SJSA1 (cell line): ENCODE results near the gene ISOC2. TPM values are rescaled to one million over a fixed set of nuclear protein-coding genes. Genes with fewer than 3 reads are reported as not detected.
A peak's percentile ranks its signal among the peaks of the same experiment; 100 is the strongest.

Source experiments
- DNase-seq, 2 experiments: peaks; one replicate each; pipeline ENCODE4 v3.0.0-alpha.2; 2015 to 2020; ENCODE audit warnings: low spot score in 2 of 2, low read depth in 1 of 2
- H3K27ac ChIP-seq: fragments of 250-450 bp; sonication (Bioruptor Pico); 2 replicates; pipeline ENCODE4 v1.5.1; 2020; ENCODE audit warnings: mild to moderate bottlenecking, moderate library complexity
- H3K27me3 ChIP-seq: fragments of 250-450 bp; sonication (Bioruptor Pico); replicated peaks from 2 replicates; pipeline ENCODE4 v1.5.1; 2020; ENCODE audit warnings: mild to moderate bottlenecking, moderate library complexity
- H3K36me3 ChIP-seq: fragments of 250-450 bp; sonication (Bioruptor Pico); 2 replicates; pipeline ENCODE4 v1.5.1; 2020; ENCODE audit warnings: mild to moderate bottlenecking
- H3K4me1 ChIP-seq: fragments of 250-450 bp; sonication (Bioruptor Pico); replicated peaks from 2 replicates; pipeline ENCODE4 v1.6.1; 2021; ENCODE audit warnings: mild to moderate bottlenecking
- H3K4me3 ChIP-seq: fragments of 250-450 bp; sonication (Bioruptor Pico); 2 replicates; pipeline ENCODE4 v1.5.1; 2020; ENCODE audit warnings: mild to moderate bottlenecking
- H3K9me3 ChIP-seq: fragments of 250-450 bp; sonication (Bioruptor Pico); replicated peaks from 2 replicates; pipeline ENCODE4 v1.5.1; 2020; ENCODE audit warnings: mild to moderate bottlenecking
- total RNA-seq: library from RNA; depleted of rRNA; stranded (reverse); fragments of >200 nt; shearing (Covaris generic); gene quantifications from 2 replicates; pipeline ENCODE4 v1.2.3, GENCODE V29; 2014

ISOC2 gene
- total RNA-seq, 1 experiment from 2014 or later, result 71.7 TPM

DNA sequence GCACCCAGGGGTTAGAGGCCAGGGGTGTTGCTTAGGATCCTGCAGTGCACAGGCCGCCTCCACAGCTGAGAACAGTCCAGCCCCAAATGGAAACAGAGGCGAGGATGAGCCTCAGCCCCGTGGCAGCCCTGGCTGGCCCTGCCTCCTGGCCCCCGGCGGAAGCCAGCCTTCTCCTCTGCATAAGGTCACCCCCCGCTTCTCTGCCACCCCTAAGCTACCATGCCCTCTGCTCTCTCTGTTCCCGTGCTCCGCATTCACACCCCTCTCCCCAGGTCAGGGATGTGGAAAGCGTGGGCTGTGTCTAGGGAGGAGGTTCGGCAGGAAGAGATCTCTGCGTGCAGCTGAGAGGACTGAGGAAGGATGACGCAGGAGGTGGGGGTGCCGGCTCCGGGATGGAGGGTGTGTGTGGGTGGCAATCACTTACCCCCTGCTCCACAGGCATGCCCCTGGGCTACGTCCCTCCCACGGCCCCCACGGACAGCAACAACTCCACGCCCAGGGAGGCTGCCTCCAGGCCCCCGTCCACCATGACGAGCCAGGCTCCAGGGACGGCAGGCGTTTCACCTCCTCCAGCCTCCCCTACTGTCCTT is 32.8 kb upstream of the ISOC2 start:
- Histone ChIP-seq H3K9me3 (no peaks in the 10 kb centered on the region), H3K4me1 (no peaks in the 10 kb centered on the region; the same call in 1 of the 2 replicates), H3K4me3 (no peak overlapping the region), H3K27ac (no peak overlapping the region), H3K27me3 (peaks cover 3% of the 10 kb centered on the region; the same call in 1 of the 2 replicates), H3K36me3 (no peaks in the 10 kb centered on the region)
- DNase-seq, result no peak

DNA sequence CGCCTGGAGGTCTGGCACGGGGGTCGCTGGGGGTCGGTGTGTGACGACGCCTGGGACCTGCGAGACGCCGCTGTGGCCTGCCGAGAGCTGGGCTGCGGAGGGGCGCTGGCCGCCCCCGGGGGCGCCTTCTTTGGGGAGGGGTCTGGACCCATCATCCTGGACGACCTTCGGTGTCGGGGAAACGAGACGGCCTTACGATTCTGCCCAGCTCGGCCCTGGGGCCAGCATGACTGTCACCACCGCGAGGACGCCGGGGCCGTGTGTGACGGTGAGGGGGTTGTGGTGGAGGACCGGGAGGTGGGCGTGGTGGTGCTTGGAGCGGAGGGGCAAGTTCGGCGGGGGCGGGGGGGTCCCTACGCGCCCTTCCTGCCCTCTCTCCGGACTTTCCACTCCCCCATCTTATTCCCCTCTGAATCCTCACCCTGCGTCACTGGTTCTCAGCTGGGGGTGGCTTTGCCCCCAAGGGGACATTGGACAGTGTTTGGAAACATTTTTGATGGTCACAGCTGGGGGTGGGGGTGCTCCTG is 32.3 kb upstream of the ISOC2 start:
- no peaks in the 10 kb centered on the region for H3K9me3 ChIP-seq
- H3K27me3 ChIP-seq, result peaks cover 3% of the 10 kb centered on the region; the same call in 1 of the 2 replicates
- no peak overlapping the region for H3K4me3 ChIP-seq
- H3K36me3 ChIP-seq, result no peaks in the 10 kb centered on the region
- DNase-seq, result no peak
- no peaks in the 10 kb centered on the region; the same call in 1 of the 2 replicates for H3K4me1 ChIP-seq
- no peak overlapping the region for H3K27ac ChIP-seq

DNA sequence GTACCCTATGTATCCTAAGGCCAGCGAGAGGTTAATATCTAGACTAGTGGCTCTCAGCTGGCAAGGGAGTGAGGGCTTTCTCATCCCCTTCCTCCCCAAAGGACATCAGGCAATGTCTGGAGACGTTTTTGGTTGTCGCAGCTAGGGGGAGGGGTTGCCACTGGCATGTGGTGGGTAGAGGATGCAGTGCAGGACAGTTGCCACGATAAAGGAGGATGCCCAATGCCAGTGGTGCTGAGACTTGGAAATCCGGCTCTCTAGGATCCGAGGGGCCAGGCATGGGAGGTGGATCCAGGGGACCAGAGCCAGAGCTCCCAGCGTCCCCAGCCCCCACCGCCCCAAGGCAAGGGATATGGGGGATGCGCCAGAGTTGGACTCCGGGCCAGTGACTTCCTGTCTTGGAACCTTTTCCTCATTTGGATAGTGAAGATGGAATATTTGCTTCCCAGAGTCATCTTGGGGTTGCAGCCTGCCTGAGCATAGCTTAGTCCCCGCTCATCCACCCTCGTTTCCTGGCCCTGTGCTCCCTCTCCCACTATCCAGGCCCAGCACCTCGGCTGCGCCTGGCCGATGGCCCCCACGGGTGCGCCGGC is 31.7 kb upstream of the ISOC2 start:
- H3K27ac ChIP-seq, result no peak overlapping the region

DNA sequence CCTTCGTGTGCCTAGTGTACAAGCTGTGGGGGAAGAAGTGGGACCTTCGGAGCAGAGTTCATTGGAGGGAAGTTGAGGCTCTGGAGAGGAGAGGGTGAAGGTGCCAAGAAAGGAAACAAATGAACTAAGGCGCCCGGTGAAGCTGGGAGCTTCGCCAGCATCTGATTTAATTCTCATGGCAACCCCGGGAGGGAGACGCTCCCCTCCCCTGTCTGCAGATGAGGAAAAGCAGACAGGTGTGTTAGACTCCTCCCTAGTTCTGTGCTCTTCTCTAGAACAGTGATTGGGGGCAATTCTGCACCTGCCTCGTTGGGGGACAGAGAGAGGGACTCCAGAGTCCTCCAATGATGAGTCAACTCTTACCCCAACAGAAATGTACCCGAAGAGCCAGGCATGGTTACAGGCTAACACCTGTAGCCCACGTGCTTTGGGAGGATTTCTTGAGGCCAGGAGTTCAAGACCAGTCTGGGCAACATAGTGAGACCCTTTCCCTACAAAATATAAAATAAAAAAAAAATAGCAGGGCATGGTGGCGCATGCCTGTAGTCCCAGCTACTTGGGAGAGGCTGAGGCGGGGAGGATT is 31.0 kb upstream of the ISOC2 start:
- Histone ChIP-seq H3K4me1 (peaks cover 6% of the 10 kb centered on the region), H3K9me3 (no peaks in the 10 kb centered on the region), H3K36me3 (no peaks in the 10 kb centered on the region), H3K4me3 (no peak overlapping the region), H3K27me3 (peaks cover 3% of the 10 kb centered on the region; the same call in 1 of the 2 replicates), H3K27ac (no peak overlapping the region)
- DNase-seq, result no peak

More for the DNA sequence above, 31.7 kb upstream of the ISOC2 start:
- Histone ChIP-seq H3K4me1 (no peaks in the 10 kb centered on the region; the same call in 1 of the 2 replicates), H3K9me3 (no peaks in the 10 kb centered on the region), H3K4me3 (no peak overlapping the region), H3K36me3 (no peaks in the 10 kb centered on the region), H3K27me3 (peaks cover 3% of the 10 kb centered on the region; the same call in 1 of the 2 replicates)
- DNase-seq, result no peak

DNA sequence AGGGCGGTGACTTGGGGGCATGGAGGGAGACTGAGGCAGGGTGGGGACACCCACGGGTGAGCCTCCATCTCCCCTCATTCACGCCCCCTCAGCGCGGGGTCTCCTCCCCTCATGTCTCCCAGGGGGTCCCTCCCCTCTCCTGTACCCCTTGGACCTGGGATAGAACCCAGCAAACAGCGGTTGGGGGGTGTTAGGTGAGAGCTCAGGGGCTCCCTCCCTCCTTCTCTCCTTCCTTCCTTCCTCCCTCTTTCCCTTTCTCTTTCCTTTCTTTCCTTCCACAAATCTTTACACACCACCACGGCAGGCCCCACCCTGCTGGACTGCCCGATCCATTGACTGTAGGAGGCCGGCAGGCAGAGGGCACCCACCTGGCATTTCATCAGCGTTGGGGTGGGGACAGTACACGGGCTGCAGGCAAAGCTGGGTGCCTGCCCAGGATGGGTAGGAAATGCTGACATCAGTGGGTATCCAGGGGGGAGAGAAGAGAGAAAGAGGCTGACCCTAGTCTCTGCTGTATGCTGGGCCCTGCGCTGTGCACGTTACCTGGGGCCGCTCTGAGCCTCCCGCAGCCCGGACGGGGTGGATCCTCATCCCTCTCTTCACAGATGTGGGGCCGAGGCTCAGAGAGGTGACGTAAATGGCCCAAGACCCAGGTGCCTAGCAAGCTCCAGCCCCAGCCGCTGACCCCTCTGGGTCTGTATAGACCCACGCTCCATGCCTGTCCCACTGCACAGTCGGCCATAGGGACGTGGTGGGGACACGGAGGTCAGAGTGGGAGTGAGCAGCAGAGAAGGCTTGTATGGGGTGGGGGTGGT is 30.3 kb upstream of the ISOC2 start:
- no peaks in the 10 kb centered on the region for H3K36me3 ChIP-seq
- no peaks in the 10 kb centered on the region for H3K9me3 ChIP-seq
- H3K27ac ChIP-seq, result no peak overlapping the region
- peaks cover 3% of the 10 kb centered on the region; the same call in 1 of the 2 replicates for H3K27me3 ChIP-seq
- H3K4me1 ChIP-seq, result peaks cover 13% of the 10 kb centered on the region
- no peak overlapping the region for H3K4me3 ChIP-seq
- DNase-seq, result no peak

DNA sequence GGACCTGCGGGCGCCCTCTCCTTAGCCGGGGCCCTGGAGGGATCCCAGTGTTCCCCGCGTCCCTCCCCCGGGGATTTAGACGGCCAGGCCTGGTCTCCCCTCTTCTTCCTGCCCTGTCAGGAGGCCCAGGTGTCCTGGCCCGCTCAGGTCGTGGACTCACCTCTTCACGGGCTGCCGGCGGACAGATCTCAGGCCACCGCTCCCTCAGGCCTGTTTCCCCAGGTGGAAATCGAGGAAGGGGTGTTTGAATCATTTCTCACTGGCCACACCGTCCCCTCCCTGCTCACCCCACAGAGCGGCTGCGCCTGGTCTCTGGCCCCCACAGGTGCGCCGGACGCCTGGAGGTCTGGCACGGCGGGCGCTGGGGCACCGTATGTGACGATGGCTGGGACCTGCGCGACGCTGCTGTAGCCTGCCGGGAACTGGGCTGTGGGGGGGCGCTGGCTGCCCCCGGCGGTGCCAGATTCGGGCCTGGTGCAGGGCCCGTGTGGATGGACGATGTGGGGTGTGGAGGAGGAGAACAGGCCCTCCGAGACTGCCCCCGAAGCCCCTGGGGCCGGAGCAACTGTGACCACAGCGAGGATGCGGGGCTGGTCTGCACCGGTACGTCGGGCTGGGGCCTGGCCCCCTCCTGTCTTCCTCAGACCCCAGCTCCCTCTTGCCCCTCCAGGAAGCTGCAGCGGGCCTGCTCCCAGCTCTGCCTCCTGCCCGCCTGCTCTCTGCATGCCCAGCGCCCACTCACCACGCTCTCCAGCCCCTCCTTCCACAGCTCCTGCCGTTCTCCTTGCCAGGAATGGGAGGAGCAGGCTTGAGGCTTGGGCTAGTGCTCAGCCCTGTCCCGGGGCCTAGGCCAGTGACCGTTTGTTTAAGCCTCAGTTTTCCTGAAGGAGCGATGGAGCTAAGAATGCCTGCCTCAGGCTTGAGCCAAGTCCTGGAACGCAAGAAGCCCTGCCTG is 29.3 kb upstream of the ISOC2 start:
- peaks cover 23% of the 10 kb centered on the region for H3K4me1 ChIP-seq
- H3K9me3 ChIP-seq, result no peaks in the 10 kb centered on the region
- peaks cover 6% of the 10 kb centered on the region; the same call in 1 of the 2 replicates for H3K36me3 ChIP-seq
- H3K4me3 ChIP-seq, result no peak overlapping the region
- no peak overlapping the region for H3K27ac ChIP-seq
- H3K27me3 ChIP-seq, result peaks cover 3% of the 10 kb centered on the region; the same call in 1 of the 2 replicates
- DNase-seq, result no peak

DNA sequence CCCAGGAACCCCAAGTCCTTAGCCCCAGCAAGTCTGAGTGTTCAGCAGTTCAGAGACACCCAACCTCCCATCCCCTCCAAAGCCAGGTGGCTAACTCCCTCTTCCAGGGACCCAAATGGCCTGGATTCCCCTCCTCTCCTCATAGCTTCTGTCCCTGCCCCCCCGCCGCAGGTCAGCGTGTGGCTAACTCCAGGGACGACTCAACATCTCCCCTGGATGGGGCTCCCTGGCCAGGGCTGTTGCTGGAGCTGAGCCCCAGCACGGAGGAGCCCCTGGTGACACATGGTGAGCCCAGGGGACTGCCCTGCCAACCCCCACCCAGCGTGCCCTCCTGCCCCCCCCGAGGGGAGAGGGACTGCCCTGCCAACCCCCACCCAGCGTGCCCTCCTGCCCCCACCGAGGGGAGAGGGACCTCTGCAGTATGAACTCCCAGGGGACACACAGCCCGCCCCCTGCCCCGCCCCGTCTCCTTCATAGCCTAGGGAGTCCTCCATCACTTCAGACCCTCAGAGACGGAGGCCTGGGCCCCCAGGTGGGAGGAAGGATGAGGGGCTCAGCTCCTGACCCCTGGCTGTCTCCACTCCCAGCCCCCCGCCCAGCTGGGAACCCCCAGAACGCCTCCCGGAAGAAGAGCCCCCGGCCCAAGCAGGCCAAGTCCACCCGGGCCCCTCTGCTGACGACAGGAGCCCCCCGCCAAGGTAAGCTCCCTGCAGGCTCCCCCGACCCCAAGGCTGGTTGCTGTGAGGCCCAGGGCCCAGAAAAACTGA is 28.5 kb upstream of the ISOC2 start:
- peaks cover 9% of the 10 kb centered on the region; the same call in 1 of the 2 replicates for H3K36me3 ChIP-seq
- H3K27me3 ChIP-seq, result 0 out of 2 replicates have a peak, but pooled peaks cover 3% of the 10 kb centered on the region
- peaks cover 28% of the 10 kb centered on the region for H3K4me1 ChIP-seq
- no peak overlapping the region for H3K27ac ChIP-seq
- DNase-seq, result no peak
- H3K9me3 ChIP-seq, result no peaks in the 10 kb centered on the region; the same call in 1 of the 2 replicates
- H3K4me3 ChIP-seq, result no peak overlapping the region

DNA sequence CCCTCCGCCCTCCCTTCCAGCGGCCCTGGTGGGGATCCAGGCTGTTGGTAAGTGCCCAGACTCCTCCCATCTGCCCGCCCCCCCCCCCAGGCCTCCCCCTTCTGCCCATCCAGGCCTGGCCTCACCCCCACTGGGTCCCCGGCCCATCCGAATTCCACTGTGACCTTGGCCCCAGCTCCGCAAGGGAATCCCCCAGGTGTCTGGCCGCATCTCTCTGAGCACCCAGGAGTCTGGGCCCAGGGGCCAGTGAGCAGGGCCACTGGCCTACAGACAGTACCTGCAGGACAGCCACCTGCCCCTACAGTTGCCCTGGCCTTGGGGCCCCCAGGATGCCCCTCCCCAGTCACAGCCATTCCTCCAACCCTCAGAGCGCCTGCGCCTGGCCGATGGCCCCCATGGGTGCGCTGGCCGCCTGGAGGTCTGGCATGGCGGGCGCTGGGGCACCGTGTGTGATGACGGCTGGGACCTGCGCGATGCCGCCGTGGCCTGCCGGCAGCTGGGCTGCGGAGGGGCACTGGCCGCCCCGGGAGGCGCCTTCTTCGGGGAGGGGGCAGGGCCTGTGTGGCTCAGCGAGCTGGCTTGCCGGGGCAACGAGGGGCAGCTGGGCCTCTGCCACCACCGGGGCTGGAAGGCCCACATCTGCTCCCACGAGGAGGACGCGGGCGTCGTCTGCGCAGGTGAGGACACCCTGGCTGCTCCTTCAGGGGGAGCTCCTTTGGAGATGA is 27.7 kb upstream of the ISOC2 start:
- Histone ChIP-seq H3K27ac (no peak overlapping the region), H3K4me3 (no peak overlapping the region), H3K27me3 (0 out of 2 replicates have a peak, but pooled peaks cover 2% of the 10 kb centered on the region), H3K36me3 (peaks cover 10% of the 10 kb centered on the region), H3K9me3 (no peaks in the 10 kb centered on the region; the same call in 1 of the 2 replicates), H3K4me1 (peaks cover 34% of the 10 kb centered on the region)
- DNase-seq, result no peak

DNA sequence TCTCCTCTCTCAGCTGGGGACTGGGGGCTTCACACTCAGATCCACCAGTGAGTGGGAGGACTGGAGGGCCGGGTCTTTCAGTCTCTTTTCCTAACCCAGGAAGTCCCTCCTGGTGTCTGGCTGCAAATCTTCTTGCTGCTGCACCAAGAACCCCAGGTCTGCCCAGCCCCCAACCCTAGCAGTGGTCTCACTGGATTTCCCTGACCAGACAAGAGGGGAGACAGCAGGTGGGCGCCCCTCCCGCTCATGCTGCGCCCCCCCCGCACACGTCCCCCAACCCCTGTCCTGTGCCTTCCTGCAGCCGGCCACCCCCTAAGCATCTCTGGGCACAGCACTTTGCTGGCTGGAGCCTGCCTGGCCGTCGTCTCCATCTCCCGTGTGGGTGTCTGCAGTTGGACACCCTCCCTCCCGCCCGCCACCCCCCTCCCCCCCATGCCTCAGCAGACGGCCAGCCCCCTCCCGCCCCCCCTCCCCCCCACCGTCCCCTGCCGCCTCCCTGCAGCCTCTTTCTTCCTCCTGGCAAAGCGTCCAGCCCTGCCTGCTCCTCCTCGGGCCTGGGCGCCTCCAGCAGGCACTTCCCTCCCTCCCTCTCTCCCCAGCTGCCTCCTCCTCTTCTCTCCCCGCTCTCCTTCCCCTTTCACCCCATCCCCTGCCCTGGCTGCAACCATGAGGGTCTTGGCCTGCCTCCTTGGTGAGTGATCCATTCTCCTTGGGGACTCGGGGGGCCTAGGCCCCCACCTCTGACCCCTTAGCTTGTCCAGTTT is 26.7 kb upstream of the ISOC2 start, which contains the start of gene SSC5D:
SSC5D (plus strand) TSS at position 513 of the 764 bp plus-strand sequence; CDS start at position 667, 154 bp downstream.
- peaks cover 19% of the 10 kb centered on the region for H3K36me3 ChIP-seq
- H3K9me3 ChIP-seq, result no peaks in the 10 kb centered on the region; the same call in 1 of the 2 replicates
- DNase-seq, result no peak
- H3K4me1 ChIP-seq, result peaks cover 35% of the 10 kb centered on the region
- H3K4me3 ChIP-seq, result no peak within 1 kb of the TSS
- no peaks in the 10 kb centered on the region for H3K27me3 ChIP-seq
- H3K27ac ChIP-seq, result no peak within 1 kb of the TSS

DNA sequence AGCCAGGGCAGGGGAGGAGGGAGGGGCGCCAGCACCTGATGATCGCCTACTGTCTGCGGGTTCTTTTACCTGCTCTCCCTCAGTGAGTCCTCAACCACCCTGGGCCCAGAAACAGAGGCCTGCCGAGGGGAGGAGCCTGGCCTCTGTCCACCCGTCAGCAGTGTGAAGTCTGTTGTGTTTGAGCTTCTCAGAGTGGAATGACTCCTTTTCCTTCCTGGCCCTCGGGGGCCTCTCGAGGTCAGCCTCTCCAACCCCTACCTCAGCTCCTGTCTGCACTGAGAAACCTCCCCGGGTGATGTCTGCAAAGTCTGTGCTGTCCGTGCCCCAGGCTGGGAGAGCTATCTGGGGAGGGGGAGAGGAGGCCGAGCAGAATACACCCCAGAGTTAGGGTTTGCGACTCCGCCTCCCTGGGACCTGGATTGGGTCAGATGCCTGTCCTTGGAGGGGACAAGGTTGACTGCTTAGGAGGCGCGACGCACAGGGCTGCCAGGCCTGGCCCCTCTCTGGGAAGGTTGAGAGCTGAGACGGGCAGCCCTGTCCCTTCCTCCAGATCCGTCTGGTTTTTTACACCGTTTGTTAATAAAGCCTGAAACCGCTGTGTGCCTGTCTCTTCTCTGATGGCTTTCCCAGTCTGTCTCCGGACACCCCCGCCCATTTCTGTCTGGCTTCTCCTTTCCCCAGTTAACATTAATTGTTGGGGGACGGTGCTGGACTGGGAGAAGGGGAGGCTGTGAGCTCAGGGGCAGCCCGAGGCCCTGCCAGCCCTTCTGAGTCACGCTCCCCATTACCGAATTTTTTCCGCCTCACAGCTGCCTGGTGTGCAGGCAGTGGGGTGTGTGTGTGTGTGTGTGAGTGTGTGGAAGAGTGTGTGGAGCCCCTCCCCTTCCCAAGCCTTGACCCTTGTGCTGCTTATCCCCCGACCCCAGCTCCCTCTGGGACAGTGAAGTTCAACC is 25.8 kb upstream of the ISOC2 start:
- Histone ChIP-seq H3K4me1 (peaks cover 35% of the 10 kb centered on the region), H3K27me3 (no peaks in the 10 kb centered on the region), H3K36me3 (peaks cover 25% of the 10 kb centered on the region), H3K9me3 (no peaks in the 10 kb centered on the region; the same call in 1 of the 2 replicates), H3K4me3 (no peak overlapping the region), H3K27ac (no peak overlapping the region)
- peak; percentile 42 to 71 for DNase-seq
